Mucosa of stomach (tissue), 1 donor: ENCODE results near the gene GABRA5.
"Not testable (repeated sequence)": the region's sequence is repeated elsewhere in the genome, so short reads cannot be mapped to it uniquely, and the experiment has no call there.

ENCODE experiments used
- H3K27me3 ChIP-seq: one replicate; pipeline ENCODE4 v1.7.0; 2013; ENCODE audit warnings: mild to moderate bottlenecking, low read length; ENCODE audit not compliant: control insufficient read depth, insufficient read depth
- H3K36me3 ChIP-seq: one replicate; pipeline ENCODE4 v1.7.0; 2013; ENCODE audit warnings: low read length; ENCODE audit not compliant: control insufficient read depth, insufficient read depth
- H3K4me1 ChIP-seq: one replicate; pipeline ENCODE4 v1.7.0; 2013; ENCODE audit warnings: mild to moderate bottlenecking, low read length; ENCODE audit not compliant: control insufficient read depth, insufficient read depth
- H3K4me3 ChIP-seq: one replicate; pipeline ENCODE4 v1.7.0; 2013; ENCODE audit warnings: low read length
- H3K9ac ChIP-seq: one replicate; pipeline ENCODE4 v1.7.0; 2013; ENCODE audit warnings: mild to moderate bottlenecking, low read length, moderate library complexity
- H3K9me3 ChIP-seq: one replicate; pipeline ENCODE4 v1.7.0; 2013; ENCODE audit warnings: mild to moderate bottlenecking, low read length, moderate library complexity; ENCODE audit not compliant: control insufficient read depth
- donor health status: Pancreatic carcinoma.

GABRA5 gene

DNA sequence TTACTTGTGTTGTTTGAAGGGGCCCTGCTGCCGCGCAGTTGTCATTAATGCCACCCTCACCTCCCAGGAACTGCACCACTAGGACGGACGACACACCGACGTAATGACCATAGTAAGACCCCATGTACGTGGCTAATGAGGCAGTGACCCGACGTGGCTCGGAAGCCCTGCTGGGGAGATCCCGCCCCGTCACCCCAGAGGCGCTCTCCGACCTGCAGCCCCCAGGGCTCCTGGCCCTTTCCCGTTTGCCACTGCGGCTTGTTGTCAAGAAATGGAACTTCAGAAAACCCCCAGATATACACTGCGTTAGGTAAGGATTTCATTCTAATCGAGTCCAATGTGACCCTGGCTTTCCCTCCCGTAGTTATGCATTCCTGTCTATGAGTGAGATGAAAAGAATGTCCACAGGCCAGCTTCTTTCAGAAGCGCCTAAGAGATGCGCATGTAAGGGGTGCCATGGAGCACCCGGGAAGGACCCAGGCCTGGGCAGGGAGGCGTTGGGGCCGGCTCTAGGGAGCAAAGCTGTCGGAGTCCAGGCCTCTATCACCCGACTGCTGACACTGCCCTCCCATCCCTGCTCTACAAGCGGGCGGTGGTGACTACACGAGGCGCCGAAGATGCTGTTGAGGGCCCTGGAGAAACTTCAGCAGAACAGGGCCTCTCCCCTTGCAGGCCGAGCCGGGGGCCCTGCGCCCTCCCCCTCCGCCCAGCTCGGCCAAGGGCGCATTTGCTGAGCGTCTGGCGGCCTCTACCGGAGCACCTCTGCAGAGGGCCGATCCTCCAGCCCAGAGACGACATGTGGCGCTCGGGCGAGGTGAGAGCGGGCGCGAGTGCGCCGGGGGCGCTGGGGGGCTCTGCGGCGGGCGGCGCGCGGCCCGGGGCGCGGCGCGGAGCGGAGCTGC, at the start of gene GABRA5:
Gene GABRA5 (plus strand): TSS at position 765 of the 902 bp plus-strand sequence. CDS start 2,187 bp downstream, outside the sequence.
- Histone ChIP-seq H3K36me3 (no peaks in the 10 kb centered on the region), H3K9ac (no peak within 1 kb of the TSS), H3K4me1 (no peaks in the 10 kb centered on the region), H3K4me3 (no peak within 1 kb of the TSS), H3K27me3 (peaks cover 24% of the 10 kb centered on the region), H3K9me3 (no peaks in the 10 kb centered on the region)

- not testable (repeated sequence) for H3K36me3 ChIP-seq, H3K27me3 ChIP-seq, H3K9me3 ChIP-seq, H3K4me3 ChIP-seq, H3K4me1 ChIP-seq, H3K9ac ChIP-seq
Measured at GRCh38 chr15:26831191-26831590, 35.7 kb upstream of the GABRA5 start.

DNA sequence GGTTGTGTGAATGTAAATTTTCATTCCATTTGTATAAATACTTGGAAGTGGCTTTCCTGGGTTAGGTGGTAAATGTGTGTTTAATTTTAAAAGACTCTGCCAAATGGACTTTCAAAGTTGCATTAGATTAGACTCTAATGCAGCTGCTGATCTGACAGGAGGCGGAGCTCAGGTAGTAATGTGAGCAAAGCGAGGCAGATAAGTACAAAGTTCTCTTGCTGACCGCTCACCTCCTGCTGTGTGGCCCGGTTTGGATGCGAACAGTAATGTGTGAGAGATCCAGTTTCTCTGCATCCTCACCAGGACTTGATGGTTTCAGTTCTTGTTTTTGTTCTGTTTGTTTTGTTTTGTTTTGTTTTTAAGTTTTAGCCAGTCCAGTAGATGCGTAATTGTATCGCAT, 34.9 kb upstream of the GABRA5 start:
- H3K4me1 ChIP-seq = no peaks in the 10 kb centered on the region
- no peaks in the 10 kb centered on the region for H3K27me3 ChIP-seq
- no peaks in the 10 kb centered on the region for H3K9me3 ChIP-seq
- no peak overlapping the region for H3K9ac ChIP-seq
- no peaks in the 10 kb centered on the region for H3K36me3 ChIP-seq
- H3K4me3 ChIP-seq = no peak overlapping the region

DNA sequence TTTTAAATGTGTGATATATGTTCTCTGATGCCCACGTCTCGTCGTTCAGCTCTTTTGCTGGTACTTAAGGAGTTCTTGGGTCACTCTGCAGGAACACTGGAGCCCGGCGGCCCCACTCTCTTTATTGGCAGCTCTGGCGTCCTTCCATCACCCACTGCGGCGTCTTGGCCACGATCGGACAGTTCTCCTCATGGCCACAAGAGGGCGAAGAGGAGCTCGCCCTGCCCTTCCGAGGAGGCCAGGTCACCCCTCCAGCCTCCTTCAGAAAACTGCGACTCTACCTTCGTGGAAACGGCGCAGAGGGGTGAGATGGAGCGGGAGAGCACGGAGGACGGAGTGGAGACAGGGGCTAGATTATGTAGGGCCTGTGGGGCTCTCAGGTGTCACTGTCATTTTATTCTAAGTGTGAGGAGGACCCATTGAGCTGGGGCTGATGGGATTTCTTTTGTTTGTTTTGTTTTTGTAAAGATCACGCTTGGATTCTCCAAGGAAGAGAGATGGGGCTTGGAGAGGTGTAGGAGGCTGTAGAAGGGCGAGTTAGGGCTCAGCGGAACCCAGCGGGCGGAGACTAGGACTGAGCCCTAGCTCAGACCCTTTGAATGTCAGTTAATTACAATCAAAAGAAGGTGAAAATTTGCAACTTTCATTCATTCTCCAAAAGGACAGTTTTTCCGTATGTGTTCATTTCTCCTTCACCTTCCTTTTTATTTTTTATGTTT, 28.0 kb upstream of the GABRA5 start:
- no peaks in the 10 kb centered on the region for H3K27me3 ChIP-seq
- H3K36me3 ChIP-seq = no peaks in the 10 kb centered on the region
- no peak overlapping the region for H3K9ac ChIP-seq
- H3K4me3 ChIP-seq = no peak overlapping the region
- no peaks in the 10 kb centered on the region for H3K9me3 ChIP-seq
- no peaks in the 10 kb centered on the region for H3K4me1 ChIP-seq

- no peak overlapping the region for H3K9ac ChIP-seq
- H3K27me3 ChIP-seq = no peaks in the 10 kb centered on the region
- H3K9me3 ChIP-seq = no peaks in the 10 kb centered on the region
- H3K4me1 ChIP-seq = no peaks in the 10 kb centered on the region
- H3K4me3 ChIP-seq = no peak overlapping the region
- H3K36me3 ChIP-seq = no peaks in the 10 kb centered on the region
Measured at GRCh38 chr15:26841514-26841913, 25.3 kb upstream of the GABRA5 start.

- Histone ChIP-seq H3K9ac (no peak overlapping the region), H3K4me3 (no peak overlapping the region), H3K27me3 (no peaks in the 10 kb centered on the region), H3K4me1 (no peaks in the 10 kb centered on the region), H3K9me3 (no peaks in the 10 kb centered on the region), H3K36me3 (no peaks in the 10 kb centered on the region)
Measured at GRCh38 chr15:26841941-26842340, 24.9 kb upstream of the GABRA5 start.

GRCh38 chr15:26842391-26842790, 24.5 kb upstream of the GABRA5 start:
- H3K4me1 ChIP-seq = no peaks in the 10 kb centered on the region
- H3K9me3 ChIP-seq = no peaks in the 10 kb centered on the region
- no peaks in the 10 kb centered on the region for H3K27me3 ChIP-seq
- H3K9ac ChIP-seq = no peak overlapping the region
- no peak overlapping the region for H3K4me3 ChIP-seq
- H3K36me3 ChIP-seq = no peaks in the 10 kb centered on the region

DNA sequence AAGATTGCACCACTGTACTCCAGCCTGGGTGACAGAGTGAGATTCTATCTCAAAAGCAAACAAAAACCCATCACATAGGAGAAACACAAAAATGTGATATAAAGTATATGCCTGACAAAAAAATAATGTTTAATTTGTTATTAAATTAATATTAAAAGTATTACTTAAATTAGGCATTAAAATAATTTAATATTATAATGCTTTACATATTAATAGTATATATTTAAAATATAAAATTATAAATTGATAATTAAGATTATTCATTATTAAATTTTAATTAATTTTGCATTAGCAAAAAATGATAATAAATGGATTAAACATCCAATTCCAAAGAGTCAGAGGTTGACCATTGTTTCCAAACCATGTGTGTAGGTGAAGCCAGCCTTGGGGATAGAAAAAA, 22.0 kb upstream of the GABRA5 start:
- H3K4me1 ChIP-seq = no peaks in the 10 kb centered on the region
- no peaks in the 10 kb centered on the region for H3K36me3 ChIP-seq
- no peaks in the 10 kb centered on the region for H3K9me3 ChIP-seq
- H3K27me3 ChIP-seq = no peaks in the 10 kb centered on the region
- H3K9ac ChIP-seq = no peak overlapping the region
- no peak overlapping the region for H3K4me3 ChIP-seq

GRCh38 chr15:26848498-26848897, 18.4 kb upstream of the GABRA5 start:
- Histone ChIP-seq H3K27me3 (no peaks in the 10 kb centered on the region), H3K9ac (no peak overlapping the region), H3K4me3 (no peak overlapping the region), H3K4me1 (no peaks in the 10 kb centered on the region), H3K9me3 (no peaks in the 10 kb centered on the region), H3K36me3 (no peaks in the 10 kb centered on the region)

DNA sequence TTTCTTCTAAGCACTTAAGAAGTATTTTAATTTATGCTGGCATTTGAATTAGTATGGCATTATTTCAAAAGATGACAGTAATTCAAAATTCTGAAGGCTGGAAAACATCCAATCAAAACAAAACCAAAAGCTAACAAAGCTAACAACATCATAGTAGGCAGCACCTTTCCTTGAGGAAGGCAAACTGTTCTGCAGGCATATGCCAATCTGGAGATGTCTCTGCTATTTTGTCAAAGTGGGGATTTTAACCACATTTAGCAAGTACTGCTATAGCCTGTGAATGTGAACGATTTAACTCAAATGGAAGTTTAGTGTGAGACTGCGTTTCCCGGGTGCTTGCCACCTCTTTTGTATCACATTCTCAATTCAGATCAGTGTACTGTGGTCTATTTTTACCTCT, 16.7 kb upstream of the GABRA5 start:
- no peaks in the 10 kb centered on the region for H3K9me3 ChIP-seq
- H3K27me3 ChIP-seq = no peaks in the 10 kb centered on the region
- H3K9ac ChIP-seq = no peak overlapping the region
- H3K36me3 ChIP-seq = no peaks in the 10 kb centered on the region
- H3K4me1 ChIP-seq = no peaks in the 10 kb centered on the region
- H3K4me3 ChIP-seq = no peak overlapping the region

GRCh38 chr15:26852980-26853379, 13.9 kb upstream of the GABRA5 start:
- Histone ChIP-seq H3K9me3 (no peaks in the 10 kb centered on the region), H3K9ac (no peak overlapping the region), H3K4me1 (no peaks in the 10 kb centered on the region), H3K27me3 (no peaks in the 10 kb centered on the region), H3K4me3 (no peak overlapping the region), H3K36me3 (no peaks in the 10 kb centered on the region)

DNA sequence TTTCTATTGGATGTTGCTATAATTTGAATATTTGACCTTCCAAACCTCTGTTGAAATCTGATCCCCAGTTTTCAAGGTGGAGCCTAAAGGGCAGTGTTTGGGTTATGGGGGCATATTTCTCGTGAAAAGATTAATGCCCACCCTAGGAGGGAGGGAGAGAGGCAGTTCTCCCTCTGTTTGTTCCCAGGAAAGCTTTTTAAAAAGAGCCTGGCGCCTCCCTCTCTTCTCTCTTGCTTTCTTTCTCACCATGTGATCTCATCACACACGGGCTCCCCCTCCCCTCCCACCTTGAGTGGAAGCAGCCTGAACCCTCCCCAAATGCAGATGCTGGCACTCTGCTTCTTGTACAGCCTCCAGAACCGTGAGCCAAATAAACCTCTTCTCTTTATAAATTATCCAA, 12.4 kb upstream of the GABRA5 start:
- no peak overlapping the region for H3K4me3 ChIP-seq
- no peaks in the 10 kb centered on the region for H3K27me3 ChIP-seq
- no peaks in the 10 kb centered on the region for H3K4me1 ChIP-seq
- no peaks in the 10 kb centered on the region for H3K36me3 ChIP-seq
- H3K9me3 ChIP-seq = no peaks in the 10 kb centered on the region
- no peak overlapping the region for H3K9ac ChIP-seq
